Hepatocyte (in vitro differentiated cells): ENCODE results near the gene APOB. TPM values are rescaled to one million over a fixed set of nuclear protein-coding genes. Genes with fewer than 3 reads are reported as not detected.

Experiments used
- DNase-seq: peaks from one replicate; pipeline ENCODE4 v3.0.0-alpha.2; 2016; ENCODE audit warnings: low spot score
- H2AFZ ChIP-seq: fragments of 200-600 bp; sonication (generic); 2 replicates; pipeline ENCODE4 v1.6.0; 2016; ENCODE audit warnings: antibody characterized with exemption, mild to moderate bottlenecking
- H3K27ac ChIP-seq: fragments of 200-600 bp; sonication (generic); 2 replicates; pipeline ENCODE4 v1.5.1; 2016; ENCODE audit warnings: mild to moderate bottlenecking
- H3K27me3 ChIP-seq: fragments of 200-600 bp; sonication (generic); 2 replicates; pipeline ENCODE4 v1.6.1; 2016
- H3K36me3 ChIP-seq: fragments of 200-600 bp; sonication (generic); replicated peaks from 2 replicates; pipeline ENCODE4 v1.5.1; 2016; ENCODE audit warnings: low read depth; ENCODE audit not compliant: insufficient read depth
- H3K4me1 ChIP-seq: fragments of 200-600 bp; sonication (generic); 2 replicates; pipeline ENCODE4 v1.5.1; 2016; ENCODE audit warnings: mild to moderate bottlenecking, moderate library complexity; ENCODE audit not compliant: insufficient read depth
- H3K4me2 ChIP-seq: fragments of 200-600 bp; sonication (generic); 2 replicates; pipeline ENCODE4 v1.6.0; 2016
- H3K4me3 ChIP-seq: fragments of 200-600 bp; sonication (generic); 2 replicates; pipeline ENCODE4 v1.5.1; 2016; ENCODE audit warnings: mild to moderate bottlenecking
- H3K79me2 ChIP-seq: fragments of 200-600 bp; sonication (generic); 2 replicates; pipeline ENCODE4 v1.6.0; 2017; ENCODE audit warnings: mild to moderate bottlenecking
- H3K9me2 ChIP-seq: fragments of 200-600 bp; sonication (generic); replicated peaks from 2 replicates; pipeline ENCODE4 v1.6.0; 2017; ENCODE audit warnings: mild to moderate bottlenecking; ENCODE audit not compliant: insufficient read depth
- H3K9me3 ChIP-seq: fragments of 200-600 bp; sonication (generic); 2 replicates; pipeline ENCODE4 v1.5.1; 2016; ENCODE audit warnings: low read depth, mild to moderate bottlenecking
- H4K20me1 ChIP-seq: fragments of 200-600 bp; sonication (generic); 2 replicates; pipeline ENCODE4 v1.6.0; 2016; ENCODE audit warnings: mild to moderate bottlenecking; ENCODE audit not compliant: insufficient read depth, poor library complexity, severe bottlenecking
- CTCF ChIP-seq: fragments of 200-600 bp; sonication (generic); IDR thresholded peaks from 2 replicates; pipeline ENCODE4 v1.5.1; 2016; ENCODE audit warnings: antibody characterized with exemption, mild to moderate bottlenecking; ENCODE audit not compliant: poor library complexity
- EZH2 ChIP-seq: fragments of 200-600 bp; sonication (generic); IDR thresholded peaks from 2 replicates; pipeline ENCODE4 v1.6.1; 2016; ENCODE audit warnings: antibody characterized with exemption, mild to moderate bottlenecking, borderline replicate concordance
- EZH2phosphoT487 ChIP-seq: fragments of 200-600 bp; sonication (generic); IDR thresholded peaks from one replicate; pipeline ENCODE4 v1.6.1; 2018; ENCODE audit warnings: antibody characterized with exemption, mild to moderate bottlenecking, low read depth, moderate library complexity; ENCODE audit not compliant: unreplicated experiment, severe bottlenecking
- WGBS: methylation state at CpG from one replicate; pipeline ENCODE4 v1.1.6; 2016; ENCODE audit warnings: low lambda C conversion rate; ENCODE audit errors: missing lambda C conversion rate; 5-methylcytosine and 5-hydroxymethylcytosine counted together
- polyA plus RNA-seq: library from polyadenylated mRNA; unstranded; fragments of >200 nt; fragmentation: Nextera tagmentation; extraction: Ambion mirVana; gene quantifications from 2 replicates; pipeline ENCODE4 v1.2.1, GENCODE V29; 2016
- total RNA-seq: library from RNA; depleted of rRNA; stranded (reverse); fragments of >200 nt; gene quantifications from 2 replicates; pipeline ENCODE4 v1.2.3, GENCODE V29; 2014

APOB gene
- total and polyA plus RNA-seq, 2 experiments from 2014 or later = 184 to 814 TPM

- Histone ChIP-seq H3K79me2 (no peaks in the 10 kb centered on the region), H3K4me3 (no peak overlapping the region), H3K27me3 (no peaks in the 10 kb centered on the region), H3K36me3 (no peaks in the 10 kb centered on the region), H3K27ac (no peak overlapping the region), H2AFZ (no peak overlapping the region), H3K4me1 (no peaks in the 10 kb centered on the region), H3K4me2 (no peak overlapping the region), H3K9me2 (no peaks in the 10 kb centered on the region), H4K20me1 (no peaks in the 10 kb centered on the region), H3K9me3 (no peaks in the 10 kb centered on the region)
- no peak for DNase-seq
- 83% methylated on average over 4 of the region's 4 CpGs for WGBS
- TF ChIP-seq EZH2 (no peak), EZH2phosphoT487 (no peak), CTCF (no peak)
Measured at GRCh38 chr2:21001225-21001946, 42.5 kb downstream of the APOB start.

DNA sequence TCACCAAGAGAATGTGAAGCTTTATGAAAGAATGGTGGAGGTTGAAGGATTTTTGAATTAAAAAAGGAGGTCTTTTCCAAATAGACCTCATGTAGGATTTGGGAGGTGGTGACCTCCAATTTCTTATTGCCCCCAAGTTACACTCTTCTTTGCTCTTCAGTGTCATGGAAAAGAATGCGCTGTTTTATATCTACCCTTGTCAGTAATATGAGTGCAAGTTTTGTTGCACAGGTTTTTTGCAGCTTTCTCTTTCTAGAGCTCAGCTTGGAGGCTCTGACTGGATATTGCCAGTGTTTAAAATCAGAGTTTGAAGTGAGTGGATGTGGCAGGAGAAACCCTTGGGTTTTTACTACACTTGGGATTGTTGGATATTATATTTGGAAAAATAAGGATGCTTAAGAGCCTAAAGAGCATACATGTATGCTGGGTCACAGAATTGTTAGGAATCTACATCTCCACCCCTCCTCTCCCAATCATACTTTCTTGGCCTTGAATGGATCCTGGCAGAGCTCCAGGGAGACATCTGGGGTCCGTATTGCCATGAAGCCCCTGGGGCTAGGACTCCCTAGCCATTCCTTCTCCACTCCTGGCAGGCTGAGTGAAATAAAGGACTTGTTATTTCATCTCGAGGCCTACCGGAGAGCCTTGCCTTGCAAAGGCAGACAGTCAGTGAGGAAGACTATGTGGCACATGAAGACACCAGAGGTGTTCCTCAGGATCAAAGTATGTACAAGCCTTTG lies 43.8 kb downstream of the APOB start:
- Histone ChIP-seq H3K4me3 (no peak overlapping the region), H2AFZ (no peak overlapping the region), H3K9me2 (no peaks in the 10 kb centered on the region), H3K79me2 (no peaks in the 10 kb centered on the region), H3K36me3 (no peaks in the 10 kb centered on the region), H3K27me3 (no peaks in the 10 kb centered on the region), H3K27ac (no peak overlapping the region), H3K4me1 (no peaks in the 10 kb centered on the region), H4K20me1 (no peaks in the 10 kb centered on the region), H3K9me3 (no peaks in the 10 kb centered on the region), H3K4me2 (no peak overlapping the region)
- DNase-seq = no peak
- WGBS = 86% methylated on average over 4 of the region's 4 CpGs
- TF ChIP-seq EZH2phosphoT487 (no peak), EZH2 (no peak), CTCF (no peak)

GRCh38 chr2:20998972-20999905 lies 44.6 kb downstream of the APOB start:
- Histone ChIP-seq H3K9me2 (no peaks in the 10 kb centered on the region), H3K4me2 (no peak overlapping the region), H3K4me3 (no peak overlapping the region), H3K27me3 (no peaks in the 10 kb centered on the region), H4K20me1 (no peaks in the 10 kb centered on the region), H3K27ac (no peak overlapping the region), H3K79me2 (no peaks in the 10 kb centered on the region), H2AFZ (no peak overlapping the region), H3K4me1 (no peaks in the 10 kb centered on the region), H3K9me3 (no peaks in the 10 kb centered on the region), H3K36me3 (no peaks in the 10 kb centered on the region)
- WGBS = 85% methylated on average over 5 of the region's 5 CpGs
- no peak for DNase-seq
- TF ChIP-seq EZH2phosphoT487 (no peak), EZH2 (no peak), CTCF (no peak)
